Astrocyte of the spinal cord (primary cell): ENCODE data around the gene IKZF4.
"Not testable (repeated sequence)": the region's sequence is repeated elsewhere in the genome, so short reads cannot be mapped to it uniquely, and the experiment has no call there.

Experiments used
- DNase-seq: peaks from one replicate; pipeline ENCODE4 v3.0.0; 2011; ENCODE audit warnings: low read depth, low spot score
- H3K4me3 ChIP-seq: 2 replicates; pipeline ENCODE4 v1.5.1; 2011; ENCODE audit warnings: low read depth, mild to moderate bottlenecking, low read length, moderate library complexity
- in situ Hi-C: cut with HindIII; loops from 2 replicates; pipeline ENCODE4 v1.10.0; 2017; ENCODE audit warnings: low sequenced_read_pairs
- TF ChIP-seq, protein P1 (sequence below): IDR thresholded peaks from 2 replicates; pipeline ENCODE4 v1.5.1; 2012; ENCODE audit warnings: low read depth, mild to moderate bottlenecking, low read length, inconsistent platforms

Gene IKZF4

DNA sequence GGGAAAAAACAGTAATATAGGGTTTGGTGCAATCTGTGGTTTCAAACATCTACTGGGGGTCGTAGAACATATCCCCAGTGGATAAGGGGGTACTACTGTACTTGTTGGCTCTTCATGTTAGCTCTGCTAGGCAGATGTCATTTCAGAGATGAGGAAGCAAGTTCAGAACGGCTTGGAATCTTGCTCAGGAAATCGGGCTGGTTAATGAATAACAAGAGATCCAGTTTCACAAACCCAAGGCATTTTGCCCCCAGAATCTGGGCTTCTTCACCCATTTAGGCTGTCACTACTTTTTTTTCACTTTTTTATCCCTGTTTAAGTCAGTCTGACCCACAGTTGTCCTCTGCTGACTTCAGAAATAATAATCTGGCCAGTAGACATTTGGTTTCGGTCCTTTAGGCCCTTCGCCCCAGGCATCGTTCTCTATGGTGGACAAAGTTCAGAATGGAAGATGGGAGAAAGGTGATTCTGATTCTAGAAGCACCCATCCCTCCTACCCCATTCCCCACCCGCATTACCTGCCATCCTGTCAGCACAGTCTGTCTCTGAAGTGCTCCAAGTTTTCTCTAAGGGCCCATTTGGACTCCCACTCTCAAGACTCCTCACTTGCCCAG lies 19.2 kb upstream of the IKZF4 start:
- H3K4me3 ChIP-seq: no peak overlapping the region
- in situ Hi-C loops: no loop called here
- TF ChIP-seq, protein P1, sequence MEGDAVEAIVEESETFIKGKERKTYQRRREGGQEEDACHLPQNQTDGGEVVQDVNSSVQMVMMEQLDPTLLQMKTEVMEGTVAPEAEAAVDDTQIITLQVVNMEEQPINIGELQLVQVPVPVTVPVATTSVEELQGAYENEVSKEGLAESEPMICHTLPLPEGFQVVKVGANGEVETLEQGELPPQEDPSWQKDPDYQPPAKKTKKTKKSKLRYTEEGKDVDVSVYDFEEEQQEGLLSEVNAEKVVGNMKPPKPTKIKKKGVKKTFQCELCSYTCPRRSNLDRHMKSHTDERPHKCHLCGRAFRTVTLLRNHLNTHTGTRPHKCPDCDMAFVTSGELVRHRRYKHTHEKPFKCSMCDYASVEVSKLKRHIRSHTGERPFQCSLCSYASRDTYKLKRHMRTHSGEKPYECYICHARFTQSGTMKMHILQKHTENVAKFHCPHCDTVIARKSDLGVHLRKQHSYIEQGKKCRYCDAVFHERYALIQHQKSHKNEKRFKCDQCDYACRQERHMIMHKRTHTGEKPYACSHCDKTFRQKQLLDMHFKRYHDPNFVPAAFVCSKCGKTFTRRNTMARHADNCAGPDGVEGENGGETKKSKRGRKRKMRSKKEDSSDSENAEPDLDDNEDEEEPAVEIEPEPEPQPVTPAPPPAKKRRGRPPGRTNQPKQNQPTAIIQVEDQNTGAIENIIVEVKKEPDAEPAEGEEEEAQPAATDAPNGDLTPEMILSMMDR: no peak
- no peak for DNase-seq

DNA sequence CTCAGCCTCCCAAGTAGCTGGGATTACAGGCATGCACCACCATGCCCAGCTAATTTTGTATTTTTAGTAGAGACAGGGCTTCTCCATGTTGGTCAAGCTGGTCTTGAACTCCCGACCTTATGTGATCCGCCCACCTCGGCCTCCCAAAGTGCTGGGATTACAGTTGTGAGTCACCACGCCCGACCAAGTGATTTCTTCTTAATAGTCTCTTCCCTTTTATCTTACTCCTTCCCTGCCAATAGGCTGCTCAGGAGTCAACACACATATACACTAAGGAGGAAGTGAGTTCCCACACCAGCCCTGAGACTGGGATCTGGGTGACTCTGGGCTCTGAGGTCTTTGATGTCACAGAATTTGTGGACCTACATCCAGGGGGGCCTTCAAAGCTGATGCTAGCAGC lies 17.5 kb upstream of the IKZF4 start:
- DNase-seq, H3K4me3 ChIP-seq, in situ Hi-C loops: not testable (repeated sequence)

DNA sequence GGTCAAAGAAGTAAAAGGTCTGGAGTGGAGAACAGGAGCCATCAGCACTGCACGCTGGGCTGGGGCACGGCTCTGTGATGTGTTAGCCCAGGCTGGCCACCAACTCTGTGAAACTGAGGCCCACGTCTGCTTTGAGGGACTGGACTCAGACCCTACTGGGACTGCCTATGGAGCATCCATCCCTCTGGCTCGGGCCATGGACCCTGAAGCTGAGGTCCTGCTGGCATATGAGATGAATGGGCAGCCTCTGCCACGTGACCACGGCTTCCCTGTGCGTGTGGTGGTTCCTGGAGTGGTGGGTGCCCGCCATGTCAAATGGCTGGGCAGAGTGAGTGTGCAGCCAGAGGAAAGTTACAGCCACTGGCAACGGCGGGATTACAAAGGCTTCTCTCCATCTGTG lies 16.6 kb upstream of the IKZF4 start:
- TF ChIP-seq, protein P1: no peak
- in situ Hi-C loops: no loop called here
- no peak for DNase-seq
- H3K4me3 ChIP-seq: no peak overlapping the region

DNA sequence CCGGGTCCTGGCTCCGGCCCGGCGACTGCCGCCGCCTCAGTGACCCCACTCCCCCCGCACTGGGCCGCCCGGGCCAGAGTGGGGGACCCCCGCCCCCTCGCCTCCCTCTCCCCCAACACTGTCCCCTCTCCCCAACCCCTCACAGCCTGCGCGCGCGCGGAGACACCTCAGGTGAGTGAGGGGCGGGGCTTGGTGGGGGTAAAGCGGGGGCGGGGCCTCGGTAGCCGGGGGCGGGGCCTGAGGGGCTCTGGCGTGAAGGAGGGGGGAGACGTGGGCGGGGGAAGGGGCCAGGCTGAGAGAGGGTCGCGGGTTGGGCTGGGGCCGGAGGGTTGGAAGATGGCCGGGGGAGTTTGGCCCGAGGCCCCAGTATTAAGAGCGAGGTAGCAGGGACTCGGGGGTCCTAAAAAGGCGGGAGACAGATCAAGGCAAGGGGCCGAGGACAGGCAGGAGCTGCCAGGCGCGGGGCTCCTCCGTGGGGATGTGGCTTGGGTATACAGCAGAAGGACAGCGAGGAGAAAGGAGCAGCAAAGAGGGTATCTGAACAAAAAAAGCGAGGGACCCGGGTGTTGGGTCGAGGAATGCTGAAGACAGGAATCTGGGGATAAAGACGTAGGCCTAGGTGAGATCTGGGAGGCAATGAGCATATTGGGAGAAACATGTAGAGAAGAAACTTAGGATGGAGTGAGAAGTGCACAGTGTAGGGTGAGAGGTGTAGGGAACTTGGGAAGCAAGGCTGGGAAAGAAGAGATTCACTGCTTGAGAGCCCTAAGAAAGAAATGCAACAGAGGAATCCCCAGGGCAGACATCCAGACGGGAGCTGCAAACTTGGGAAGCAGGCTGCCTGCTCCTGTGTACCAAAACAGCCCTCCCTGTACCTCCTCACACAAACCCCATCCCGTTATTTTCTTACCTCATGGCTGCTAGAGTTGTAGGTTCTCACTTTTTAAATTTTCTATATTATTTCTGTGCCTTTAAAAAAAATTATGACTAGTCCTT lies 13.0 kb upstream of the IKZF4 start:
- no peak for DNase-seq

DNA sequence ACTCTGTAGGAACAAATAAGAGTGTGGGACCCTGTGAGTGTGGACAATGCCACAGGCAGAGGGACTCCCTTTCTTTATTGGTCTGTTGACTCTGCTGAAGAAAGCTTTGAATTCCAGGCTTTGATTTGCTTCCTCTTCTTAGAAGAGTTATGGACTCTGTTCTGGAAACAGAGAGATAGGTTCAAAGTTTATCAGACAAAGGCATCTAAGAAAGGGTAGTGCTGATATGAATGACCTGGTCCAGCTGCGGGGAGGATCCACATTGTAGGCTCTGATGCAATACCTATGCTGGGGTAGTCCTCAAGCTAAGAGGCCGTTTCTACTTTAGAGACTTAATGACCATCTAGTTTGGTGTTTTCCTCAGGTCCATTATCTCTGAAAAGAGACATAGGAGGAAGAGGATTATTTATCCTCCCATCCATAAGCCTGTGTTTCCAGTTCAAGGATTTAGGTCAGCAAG lies 10.7 kb upstream of the IKZF4 start:
- TF ChIP-seq, protein P1: no peak
- no peak overlapping the region for H3K4me3 ChIP-seq
- in situ Hi-C loops: no loop called here
- no peak for DNase-seq

More for the DNA sequence above, 13.0 kb upstream of the IKZF4 start:
- TF ChIP-seq, protein P1: no peak
- peak overlapping the region; percentile 67 for H3K4me3 ChIP-seq
- in situ Hi-C loops: no loop called here

DNA sequence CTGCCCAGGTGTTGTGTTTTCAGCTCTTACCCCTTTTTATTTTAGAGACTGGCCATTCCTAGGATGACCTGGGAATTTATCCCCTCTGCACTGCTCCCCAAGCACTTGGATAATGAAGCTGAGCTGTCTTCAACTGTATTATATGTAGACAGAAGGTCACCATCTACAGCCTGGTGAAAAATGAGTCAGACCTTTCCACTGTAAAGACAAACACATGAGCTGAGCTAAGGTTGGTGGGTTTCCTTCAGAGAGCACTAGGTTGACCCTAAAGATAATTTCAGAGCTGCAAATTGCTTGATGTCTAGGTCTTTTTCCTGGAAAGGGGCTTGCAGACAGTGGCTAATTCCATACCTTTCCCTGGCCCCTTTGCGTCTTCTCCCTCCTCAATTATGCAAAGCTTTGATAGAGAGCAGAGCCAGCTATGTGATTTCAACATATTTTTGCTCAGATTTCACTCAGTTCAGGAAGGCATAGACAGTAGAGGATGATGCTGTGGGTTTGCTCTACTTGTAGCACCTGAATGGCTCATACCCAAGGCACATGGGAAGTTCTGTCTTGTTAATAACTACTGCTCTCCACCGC lies 9.2 kb upstream of the IKZF4 start:
- DNase-seq: no peak
- TF ChIP-seq, protein P1: no peak
- no peak overlapping the region for H3K4me3 ChIP-seq
- in situ Hi-C loops: no loop called here
